ENCODE measurements around the gene MAST4. TPM values are rescaled to one million over a fixed set of nuclear protein-coding genes. Genes with fewer than 3 reads are reported as not detected.

The MAST4 gene
- total RNA-seq, 1 experiment from 2014 or later = 10.9 TPM

DNA sequence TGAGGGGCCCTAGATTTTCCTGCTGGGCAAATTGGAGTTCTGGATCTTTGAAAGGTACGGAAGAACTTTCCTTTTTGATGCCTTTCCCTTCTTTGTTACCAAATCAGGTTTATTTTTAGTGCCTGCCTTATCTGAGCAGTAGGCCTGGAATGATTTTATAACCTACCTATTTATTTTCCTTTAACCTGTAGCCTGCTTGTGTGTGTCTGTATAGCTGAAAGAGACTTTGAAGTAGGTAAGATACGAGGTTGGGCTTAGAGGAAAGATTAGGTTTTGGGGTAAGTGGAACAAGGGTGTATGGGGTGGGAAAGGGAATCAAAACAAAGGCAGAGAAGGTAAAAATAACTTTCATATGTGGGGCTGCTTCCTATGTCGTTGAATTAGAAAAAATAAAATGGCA lies 389.2 kb downstream of the MAST4 start:
- no peak for TF ChIP-seq CTCF (IDR thresholded peaks at IDR 0.05; ENCODE audit: unreplicated experiment)
- intact Hi-C loops (cut with micrococcal nuclease; ENCODE audit: unreplicated experiment) = loop anchor here (5.0 kb wide), 2 partner anchors 173 to 222 kb away; no protein-coding TSS in a partner anchor

DNA sequence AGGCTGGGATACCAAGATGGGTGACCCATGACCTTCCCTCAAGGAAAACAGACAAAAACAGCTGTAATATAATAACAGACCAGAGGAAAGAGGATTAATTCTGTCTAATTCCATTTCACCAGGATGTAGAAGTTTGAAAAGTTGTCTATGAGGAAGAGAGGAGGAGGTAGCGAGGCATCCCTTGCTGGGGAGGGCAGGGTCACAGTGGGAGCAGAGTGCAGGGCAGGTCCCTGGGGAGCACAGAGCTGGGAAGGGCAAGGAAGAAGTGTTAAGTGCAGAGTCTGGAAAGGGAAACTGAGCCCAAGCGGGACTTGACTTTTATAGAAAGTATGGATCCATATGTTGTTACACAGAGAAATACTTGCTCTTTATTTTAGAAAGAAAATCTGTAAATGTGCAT lies 389.8 kb downstream of the MAST4 start:
- no peak overlapping the region for H3K4me3 Mint-ChIP-seq (ENCODE audit: low read depth, unreplicated experiment)
- DNase-seq = no peak
- CTCF ChIA-PET = no interaction called here
- H3K36me3 Mint-ChIP-seq (ENCODE audit: insufficient read depth, unreplicated experiment) = no peaks in the 10 kb centered on the region
- no peak overlapping the region for H3K27ac Mint-ChIP-seq (ENCODE audit: unreplicated experiment)
- H3K27me3 Mint-ChIP-seq (ENCODE audit: unreplicated experiment) = peaks cover 17% of the 10 kb centered on the region
- no TSS peak for BruUV-seq (replicated peaks)
- no peaks in the 10 kb centered on the region for H3K9me3 Mint-ChIP-seq (ENCODE audit: low read depth, unreplicated experiment)
- no peak for TF ChIP-seq CTCF (IDR thresholded peaks at IDR 0.05; ENCODE audit: unreplicated experiment)
- H3K4me1 Mint-ChIP-seq (ENCODE audit: low read depth, unreplicated experiment) = no peaks in the 10 kb centered on the region
- intact Hi-C loops (cut with micrococcal nuclease; ENCODE audit: unreplicated experiment) = loop anchor here (5.0 kb wide), 2 partner anchors 174 to 221 kb away; no protein-coding TSS in a partner anchor

More for the DNA sequence above, 389.2 kb downstream of the MAST4 start:
- no TSS peak for BruUV-seq (replicated peaks)
- H3K27ac Mint-ChIP-seq (ENCODE audit: unreplicated experiment) = no peak overlapping the region
- no peak overlapping the region for H3K4me3 Mint-ChIP-seq (ENCODE audit: low read depth, unreplicated experiment)
- CTCF ChIA-PET = no interaction called here
- H3K36me3 Mint-ChIP-seq (ENCODE audit: insufficient read depth, unreplicated experiment) = no peaks in the 10 kb centered on the region
- peaks cover 17% of the 10 kb centered on the region for H3K27me3 Mint-ChIP-seq (ENCODE audit: unreplicated experiment)
- DNase-seq = no peak
- H3K4me1 Mint-ChIP-seq (ENCODE audit: low read depth, unreplicated experiment) = no peaks in the 10 kb centered on the region
- H3K9me3 Mint-ChIP-seq (ENCODE audit: low read depth, unreplicated experiment) = no peaks in the 10 kb centered on the region

DNA sequence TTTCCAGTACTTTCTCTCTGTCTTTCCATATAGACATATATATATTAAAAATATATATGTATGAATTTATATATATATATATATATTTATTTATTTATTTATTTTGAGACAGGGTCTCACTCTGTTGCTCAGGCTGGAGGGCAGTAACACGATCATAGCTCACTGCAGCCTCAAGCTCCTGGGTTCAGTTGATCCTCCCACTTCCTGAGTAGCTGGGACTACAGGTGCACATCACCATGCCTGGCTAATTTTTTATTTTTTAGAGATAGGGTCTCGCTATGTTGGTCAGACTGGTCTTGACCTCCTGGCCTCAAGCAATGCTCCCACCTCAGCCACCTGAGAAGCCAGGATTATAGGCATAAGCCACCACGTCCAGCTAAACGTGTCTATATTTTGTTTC lies 390.3 kb downstream of the MAST4 start:
- BruUV-seq (replicated peaks) = no TSS peak
- Mint-ChIP-seq H3K9me3 (ENCODE audit: low read depth, unreplicated experiment) (no peaks in the 10 kb centered on the region), H3K27me3 (ENCODE audit: unreplicated experiment) (peaks cover 17% of the 10 kb centered on the region), H3K36me3 (ENCODE audit: insufficient read depth, unreplicated experiment) (no peaks in the 10 kb centered on the region), H3K27ac (ENCODE audit: unreplicated experiment) (no peak overlapping the region), H3K4me1 (ENCODE audit: low read depth, unreplicated experiment) (no peaks in the 10 kb centered on the region), H3K4me3 (ENCODE audit: low read depth, unreplicated experiment) (no peak overlapping the region)
- intact Hi-C loops (cut with micrococcal nuclease; ENCODE audit: unreplicated experiment) = loop anchor here (5.0 kb wide), 2 partner anchors 174 to 221 kb away; no protein-coding TSS in a partner anchor
- CTCF ChIA-PET = interaction anchor here (1.1 kb wide), 1 partner anchor 158 kb away, joined by 3 read pairs; no protein-coding TSS in a partner anchor
- DNase-seq = no peak
- no peak for TF ChIP-seq CTCF (IDR thresholded peaks at IDR 0.05; ENCODE audit: unreplicated experiment)

DNA sequence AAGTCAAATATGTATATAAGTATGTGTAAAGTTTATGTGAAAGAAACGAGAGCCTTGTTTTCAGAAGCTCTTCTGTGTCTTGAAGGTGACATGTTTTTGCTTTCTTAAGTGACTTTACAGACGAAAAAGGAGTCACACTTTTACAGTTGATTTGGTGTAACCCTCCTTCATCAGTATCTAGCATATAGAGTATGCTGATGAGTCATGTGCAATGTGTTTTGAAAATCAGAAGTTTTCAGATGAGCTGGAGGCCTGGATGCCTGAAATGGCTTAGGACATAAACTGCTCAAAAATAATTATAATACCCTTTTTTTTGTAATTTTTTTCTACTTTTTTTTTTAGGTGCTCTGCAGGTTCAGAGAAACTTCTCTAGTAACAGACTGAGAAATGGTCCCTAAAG lies 390.9 kb downstream of the MAST4 start:
- TF ChIP-seq CTCF (IDR thresholded peaks at IDR 0.05; ENCODE audit: unreplicated experiment) = no peak
- Mint-ChIP-seq H3K4me1 (ENCODE audit: low read depth, unreplicated experiment) (no peaks in the 10 kb centered on the region), H3K27ac (ENCODE audit: unreplicated experiment) (no peak overlapping the region), H3K9me3 (ENCODE audit: low read depth, unreplicated experiment) (no peaks in the 10 kb centered on the region), H3K27me3 (ENCODE audit: unreplicated experiment) (peaks cover 17% of the 10 kb centered on the region), H3K4me3 (ENCODE audit: low read depth, unreplicated experiment) (no peak overlapping the region), H3K36me3 (ENCODE audit: insufficient read depth, unreplicated experiment) (no peaks in the 10 kb centered on the region)
- no TSS peak for BruUV-seq (replicated peaks)
- intact Hi-C loops (cut with micrococcal nuclease; ENCODE audit: unreplicated experiment) = loop anchor here (5.0 kb wide), 2 partner anchors 175 to 220 kb away; no protein-coding TSS in a partner anchor
- CTCF ChIA-PET = interaction anchor here (1.1 kb wide), 1 partner anchor 159 kb away, joined by 3 read pairs; no protein-coding TSS in a partner anchor
- no peak for DNase-seq
